H9 (cell line): ENCODE measurements around the gene PRSS38. TPM values are rescaled to one million over a fixed set of nuclear protein-coding genes. Genes with fewer than 3 reads are reported as not detected.

Experiments used
- DNase-seq: peaks from one replicate; pipeline ENCODE4 v3.0.0-alpha.2; 2017
- H2AFZ ChIP-seq: one replicate; pipeline ENCODE4 v1.6.1; 2013; ENCODE audit warnings: mild to moderate bottlenecking, low read length, control low read depth, moderate library complexity
- H2AK5ac ChIP-seq: 2 replicates; pipeline ENCODE4 v1.6.1; 2013; ENCODE audit warnings: low read length, control low read depth, mixed read lengths; ENCODE audit not compliant: insufficient read length
- H2BK120ac ChIP-seq: one replicate; pipeline ENCODE4 v1.6.1; 2013; ENCODE audit warnings: low read depth, mild to moderate bottlenecking, low read length, control low read depth, inconsistent platforms; ENCODE audit not compliant: poor library complexity, severe bottlenecking
- H2BK12ac ChIP-seq: 2 replicates; pipeline ENCODE4 v1.6.1; 2013; ENCODE audit warnings: low read length, control low read depth, mixed read lengths, low read depth; ENCODE audit not compliant: insufficient read length
- H2BK15ac ChIP-seq: 2 replicates; pipeline ENCODE4 v1.6.1; 2013; ENCODE audit warnings: low read depth, low read length, control low read depth
- H2BK20ac ChIP-seq: one replicate; pipeline ENCODE4 v1.6.1; 2013; ENCODE audit warnings: low read depth, mild to moderate bottlenecking, low read length, control low read depth, inconsistent platforms; ENCODE audit not compliant: poor library complexity, severe bottlenecking
- H2BK5ac ChIP-seq: 2 replicates; pipeline ENCODE4 v1.6.1; 2013; ENCODE audit warnings: low read length, control low read depth, mixed read lengths; ENCODE audit not compliant: insufficient read length
- H3K14ac ChIP-seq: 2 replicates; pipeline ENCODE4 v1.6.1; 2013; ENCODE audit warnings: low read length, control low read depth; ENCODE audit not compliant: insufficient read depth
- H3K18ac ChIP-seq: 2 replicates; pipeline ENCODE4 v1.6.1; 2013; ENCODE audit warnings: low read depth, mild to moderate bottlenecking, mixed read lengths, low read length, control low read depth; ENCODE audit not compliant: insufficient read length
- H3K23ac ChIP-seq: 2 replicates; pipeline ENCODE4 v1.6.1; 2013; ENCODE audit warnings: low read length, control low read depth, mixed read lengths, low read depth; ENCODE audit not compliant: insufficient read length
- H3K23me2 ChIP-seq: 2 replicates; pipeline ENCODE4 v1.6.1; 2013; ENCODE audit warnings: low read depth, mild to moderate bottlenecking, mixed read lengths, low read length, control low read depth; ENCODE audit not compliant: insufficient read length, poor library complexity, severe bottlenecking
- H3K27ac ChIP-seq: 2 replicates; pipeline ENCODE4 v1.5.1; 2013; ENCODE audit warnings: low read length, control low read depth, mixed read lengths, low read depth; ENCODE audit not compliant: insufficient read length
- H3K27me3 ChIP-seq: 2 replicates; pipeline ENCODE4 v1.6.1; 2013; ENCODE audit warnings: low read length, control low read depth, inconsistent platforms; ENCODE audit not compliant: insufficient read depth
- H3K4ac ChIP-seq: 2 replicates; pipeline ENCODE4 v1.6.1; 2013; ENCODE audit warnings: low read depth, mild to moderate bottlenecking, control low read depth, inconsistent platforms, low read length, moderate library complexity
- H3K4me1 ChIP-seq: 2 replicates; pipeline ENCODE4 v1.6.1; 2013; ENCODE audit warnings: low read length, control low read depth, inconsistent platforms; ENCODE audit not compliant: insufficient read depth
- H3K4me2 ChIP-seq: 2 replicates; pipeline ENCODE4 v1.6.1; 2013; ENCODE audit warnings: low read length, control low read depth, mixed read lengths; ENCODE audit not compliant: insufficient read length, insufficient read depth
- H3K56ac ChIP-seq: 2 replicates; pipeline ENCODE4 v1.6.1; 2013; ENCODE audit warnings: low read depth, mild to moderate bottlenecking, mixed read lengths, low read length, control low read depth; ENCODE audit not compliant: insufficient read length
- H3K79me1 ChIP-seq: 2 replicates; pipeline ENCODE4 v1.6.1; 2013; ENCODE audit warnings: low read depth, mild to moderate bottlenecking, moderate library complexity, low read length, control low read depth, inconsistent platforms; ENCODE audit not compliant: insufficient read depth, poor library complexity, severe bottlenecking
- H3K79me2 ChIP-seq: 2 replicates; pipeline ENCODE4 v1.6.1; 2013; ENCODE audit warnings: low read length, control low read depth, inconsistent platforms; ENCODE audit not compliant: insufficient read depth
- H3K9ac ChIP-seq: 2 replicates; pipeline ENCODE4 v1.6.1; 2013; ENCODE audit warnings: low read length, control low read depth, mixed read lengths; ENCODE audit not compliant: insufficient read length; ENCODE audit errors: extremely low read depth
- H3K9me3 ChIP-seq: one replicate; pipeline ENCODE4 v1.6.1; 2013; ENCODE audit warnings: low read depth, low read length, inconsistent platforms; ENCODE audit not compliant: control insufficient read depth
- H3T11ph ChIP-seq: one replicate; pipeline ENCODE4 v1.6.1; 2013; ENCODE audit warnings: mild to moderate bottlenecking, low read length, control low read depth, inconsistent platforms
- H4K20me1 ChIP-seq: one replicate; pipeline ENCODE4 v1.6.1; 2013; ENCODE audit not compliant: control insufficient read depth, insufficient read length, insufficient read depth
- H4K5ac ChIP-seq: 2 replicates; pipeline ENCODE4 v1.6.1; 2013; ENCODE audit warnings: low read depth, mild to moderate bottlenecking, mixed read lengths, low read length, control low read depth; ENCODE audit not compliant: insufficient read length
- H4K8ac ChIP-seq: replicated peaks from 2 replicates; pipeline ENCODE4 v1.6.1; 2013; ENCODE audit warnings: low read length, control low read depth, mixed read lengths, low read depth; ENCODE audit not compliant: insufficient read length
- H4K91ac ChIP-seq: 2 replicates; pipeline ENCODE4 v1.6.1; 2013; ENCODE audit warnings: low read depth, mild to moderate bottlenecking, moderate library complexity, mixed read lengths, low read length, control low read depth; ENCODE audit not compliant: insufficient read length
- H3K27ac Mint-ChIP-seq, 3 experiments: 2 replicates in 2 of 3; 3 replicates in 1 of 3; pipeline ENCODE4 v1.8.0; 2020 to 2021; ENCODE audit warnings: mixed read lengths in 3 of 3, mild to moderate bottlenecking in 1 of 3, moderate library complexity in 1 of 3
- H3K27me3 Mint-ChIP-seq: 2 replicates; pipeline ENCODE4 v1.8.0; 2021; ENCODE audit warnings: low read depth, mild to moderate bottlenecking, moderate library complexity, mixed read lengths
- H3K36me3 Mint-ChIP-seq, 3 experiments: 2 replicates in 2 of 3; 3 replicates in 1 of 3; pipeline ENCODE4 v1.8.0; 2020 to 2021; ENCODE audit warnings: low read depth in 3 of 3, mixed read lengths in 3 of 3; ENCODE audit not compliant: insufficient read depth in 1 of 3
- H3K4me1 Mint-ChIP-seq, 2 experiments: 2 replicates each; pipeline ENCODE4 v1.8.0; 2020; ENCODE audit warnings: mixed read lengths in 2 of 2
- H3K4me3 Mint-ChIP-seq, 2 experiments: 2 replicates in 1 of 2; 3 replicates in 1 of 2; pipeline ENCODE4 v1.8.0; 2020 to 2021; ENCODE audit warnings: mild to moderate bottlenecking in 2 of 2, mixed read lengths in 2 of 2, moderate library complexity in 1 of 2
- H3K9me3 Mint-ChIP-seq, 2 experiments: 2 replicates in 1 of 2; 3 replicates in 1 of 2; pipeline ENCODE4 v1.8.0; 2020; ENCODE audit warnings: mild to moderate bottlenecking in 2 of 2, mixed read lengths in 2 of 2, moderate library complexity in 1 of 2
- WGBS: extraction: QIAGEN DNeasy Blood & Tissue Kit; methylation state at CpG from one replicate; pipeline ENCODE4 v1.1.7; 2013; ENCODE audit warnings: missing lambda C conversion rate, low lambda C conversion rate, mixed read lengths; ENCODE audit not compliant: insufficient read length; ENCODE audit errors: extremely low coverage; 5-methylcytosine and 5-hydroxymethylcytosine counted together
- total RNA-seq: library from RNA; stranded (reverse); gene quantifications from 2 replicates; pipeline ENCODE4 v1.2.1, GENCODE V29; 2021
- TF ChIP-seq, protein P1 (sequence below): fragments of 200-600 bp; sonication (generic); conservative IDR thresholded peaks from 3 replicates; pipeline ENCODE4 v1.8.0; 2021; ENCODE audit warnings: antibody characterized with exemption, mild to moderate bottlenecking

PRSS38 gene
- total RNA-seq, 1 experiment from 2014 or later = not detected

DNA sequence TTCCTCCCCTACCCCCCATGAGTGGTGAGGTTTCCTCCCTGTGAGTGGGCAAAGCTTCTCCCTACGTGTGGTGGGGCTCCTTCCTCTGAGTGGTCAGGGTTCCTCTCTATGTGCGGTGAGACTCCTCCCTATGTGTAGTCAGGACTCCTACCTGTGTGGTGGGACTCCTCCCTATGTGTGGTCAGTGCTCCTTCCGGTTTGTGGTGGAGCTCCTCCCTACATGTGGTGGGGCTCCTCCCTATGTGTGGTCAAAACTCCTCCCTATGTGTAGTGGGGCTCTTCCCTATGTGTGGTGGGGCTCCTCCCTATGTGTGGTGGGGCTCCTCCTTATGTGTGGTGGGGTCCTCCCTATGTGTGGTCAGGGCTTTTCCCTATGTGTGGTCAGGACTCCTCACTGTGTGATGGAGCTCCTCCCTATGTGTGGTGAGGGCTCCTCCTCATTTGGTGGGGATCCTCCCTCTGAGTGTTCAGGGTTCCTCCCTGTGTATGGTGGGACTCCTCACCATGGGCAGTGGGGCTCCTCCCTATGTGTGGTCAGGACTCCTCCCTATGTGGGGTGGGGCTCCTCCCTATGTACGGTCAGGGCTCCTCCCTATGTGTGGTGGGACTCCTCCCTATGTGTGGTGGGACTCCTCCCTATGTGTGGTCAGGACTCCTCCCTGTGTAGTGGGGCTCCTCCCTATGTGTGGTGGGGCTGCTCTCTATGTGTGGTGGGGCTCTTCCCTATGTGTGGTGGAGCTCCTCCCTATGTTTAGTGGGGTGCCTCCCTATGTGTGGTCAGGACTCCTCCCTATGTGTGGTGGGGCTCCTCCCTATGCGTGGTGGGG, 29.1 kb downstream of the PRSS38 start:
- Histone ChIP-seq H3K4me2 (no peak overlapping the region), H3K9me3 (no peaks in the 10 kb centered on the region), H3T11ph (no peak overlapping the region), H3K4ac (no peak overlapping the region), H2BK5ac (no peak overlapping the region), H3K79me1 (no peaks in the 10 kb centered on the region), H2BK20ac (no peak overlapping the region), H3K18ac (no peak overlapping the region), H3K23ac (no peak overlapping the region), H4K5ac (no peak overlapping the region), H3K56ac (no peak overlapping the region), H3K4me1 (no peaks in the 10 kb centered on the region), H3K14ac (no peak overlapping the region), H4K20me1 (no peaks in the 10 kb centered on the region), H2AK5ac (no peak overlapping the region), H2BK120ac (no peak overlapping the region), H3K27me3 (no peaks in the 10 kb centered on the region), H2BK15ac (no peak overlapping the region), H3K9ac (no peak overlapping the region), H3K23me2 (no peaks in the 10 kb centered on the region), H3K27ac (no peak overlapping the region), H3K79me2 (no peaks in the 10 kb centered on the region), H4K91ac (no peak overlapping the region), H2AFZ (no peak overlapping the region), H4K8ac (no peak overlapping the region), H2BK12ac (no peak overlapping the region)
- no CpG with 5 or more reads among the region's 5 CpGs for WGBS
- Mint-ChIP-seq H3K4me3 (no peak overlapping the region), H3K4me1 (peaks cover 0 to 2% of the 10 kb centered on the region in 2 experiments; a peak in 3 of 4 replicates), H3K27ac (no peak overlapping the region), H3K27me3 (peaks cover 7% of the 10 kb centered on the region), H3K9me3 (peaks cover 2 to 11% of the 10 kb centered on the region in 2 experiments; a peak in 3 of 5 replicates), H3K36me3 (no peaks in the 10 kb centered on the region)
- TF ChIP-seq, protein P1, sequence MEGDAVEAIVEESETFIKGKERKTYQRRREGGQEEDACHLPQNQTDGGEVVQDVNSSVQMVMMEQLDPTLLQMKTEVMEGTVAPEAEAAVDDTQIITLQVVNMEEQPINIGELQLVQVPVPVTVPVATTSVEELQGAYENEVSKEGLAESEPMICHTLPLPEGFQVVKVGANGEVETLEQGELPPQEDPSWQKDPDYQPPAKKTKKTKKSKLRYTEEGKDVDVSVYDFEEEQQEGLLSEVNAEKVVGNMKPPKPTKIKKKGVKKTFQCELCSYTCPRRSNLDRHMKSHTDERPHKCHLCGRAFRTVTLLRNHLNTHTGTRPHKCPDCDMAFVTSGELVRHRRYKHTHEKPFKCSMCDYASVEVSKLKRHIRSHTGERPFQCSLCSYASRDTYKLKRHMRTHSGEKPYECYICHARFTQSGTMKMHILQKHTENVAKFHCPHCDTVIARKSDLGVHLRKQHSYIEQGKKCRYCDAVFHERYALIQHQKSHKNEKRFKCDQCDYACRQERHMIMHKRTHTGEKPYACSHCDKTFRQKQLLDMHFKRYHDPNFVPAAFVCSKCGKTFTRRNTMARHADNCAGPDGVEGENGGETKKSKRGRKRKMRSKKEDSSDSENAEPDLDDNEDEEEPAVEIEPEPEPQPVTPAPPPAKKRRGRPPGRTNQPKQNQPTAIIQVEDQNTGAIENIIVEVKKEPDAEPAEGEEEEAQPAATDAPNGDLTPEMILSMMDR = no peak
- DNase-seq = no peak
